Measurements from ENCODE around the gene CR2.
"Not testable (repeated sequence)": the region's sequence is repeated elsewhere in the genome, so short reads cannot be mapped to it uniquely, and the experiment has no call there.

CR2 gene

GRCh38 chr1:207453710-207454045 is 450 bp upstream of the CR2 start:
- DNase-seq = no peak

DNA sequence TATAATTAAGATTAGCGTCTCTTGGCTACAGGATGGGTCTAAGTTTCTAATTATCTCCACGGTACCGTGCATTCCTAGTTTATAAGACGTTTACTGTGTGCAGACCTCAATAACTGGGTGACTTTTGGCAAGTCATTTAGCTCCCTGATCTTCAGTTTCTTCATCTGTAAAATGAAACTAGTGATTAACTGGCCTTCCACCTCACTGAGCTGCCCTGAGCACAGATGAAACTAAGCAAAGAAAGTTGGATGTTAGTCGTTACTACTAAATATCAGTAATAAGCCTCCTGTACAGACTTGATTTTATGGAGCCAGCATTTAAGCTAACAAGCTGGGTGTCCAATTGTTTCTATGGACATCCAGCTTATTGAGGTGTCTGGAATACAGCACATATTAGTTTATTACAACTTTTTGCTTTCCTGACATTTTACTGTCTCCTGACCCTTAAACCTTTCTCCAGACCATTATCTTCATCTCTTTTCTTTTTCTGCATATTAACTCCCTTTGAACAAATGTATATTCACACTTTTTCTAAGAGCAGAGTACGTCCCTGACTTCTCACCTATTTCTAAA is 1.1 kb downstream of the CR2 start:
- DNase-seq = no peak

GRCh38 chr1:207458414-207458813 is 4.3 kb downstream of the CR2 start:
- no peak for DNase-seq

GRCh38 chr1:207459008-207459407 is 4.9 kb downstream of the CR2 start:
- peak; percentile 47 to 60 for DNase-seq

DNA sequence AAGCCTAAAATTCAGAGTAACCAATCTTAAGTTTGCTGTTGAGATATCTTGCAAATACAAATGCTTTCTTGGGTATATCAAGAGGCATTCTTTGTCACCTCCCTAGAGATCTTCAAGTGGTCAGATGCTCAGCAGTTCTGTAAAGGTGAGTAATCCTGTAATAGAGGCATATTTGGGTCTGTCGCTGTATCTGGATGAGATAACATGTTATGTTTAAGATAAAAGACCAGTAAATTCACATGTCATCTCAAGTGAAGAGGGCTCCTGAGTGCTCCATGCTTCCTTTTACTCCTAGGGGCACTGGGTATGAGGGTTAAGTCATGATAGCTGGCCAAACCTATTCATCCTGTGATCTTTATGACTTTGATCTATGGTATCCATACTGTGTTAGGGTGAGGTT is 7.5 kb downstream of the CR2 start:
- no peak for DNase-seq

GRCh38 chr1:207462535-207462934 is 8.4 kb downstream of the CR2 start:
- no peak for DNase-seq

GRCh38 chr1:207463021-207463420 is 8.9 kb downstream of the CR2 start:
- no peak for DNase-seq

DNA sequence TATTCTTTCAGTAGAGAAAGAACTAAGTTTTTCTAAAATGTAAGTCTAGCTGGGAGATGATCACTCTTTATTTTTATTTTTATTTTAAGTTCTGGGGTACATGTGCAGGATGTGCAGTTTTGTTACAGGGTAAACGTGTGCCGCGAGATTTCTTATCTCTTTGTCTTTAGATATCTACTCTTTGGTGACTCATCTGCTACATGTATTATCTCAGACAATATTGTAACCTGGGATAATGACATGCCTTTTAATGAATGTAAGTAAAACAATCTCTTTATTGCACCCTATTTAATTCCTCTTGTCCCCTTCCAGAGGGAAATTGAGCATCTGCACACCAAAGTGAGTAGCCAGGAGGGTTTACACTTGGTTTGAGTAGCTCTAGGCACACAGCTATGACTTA is 9.4 kb downstream of the CR2 start:
- no peak for DNase-seq

- DNase-seq = peak; percentile 20 to 24
These were observed 16.8 kb downstream of the CR2 start for GRCh38 chr1:207470927-207471326.

DNA sequence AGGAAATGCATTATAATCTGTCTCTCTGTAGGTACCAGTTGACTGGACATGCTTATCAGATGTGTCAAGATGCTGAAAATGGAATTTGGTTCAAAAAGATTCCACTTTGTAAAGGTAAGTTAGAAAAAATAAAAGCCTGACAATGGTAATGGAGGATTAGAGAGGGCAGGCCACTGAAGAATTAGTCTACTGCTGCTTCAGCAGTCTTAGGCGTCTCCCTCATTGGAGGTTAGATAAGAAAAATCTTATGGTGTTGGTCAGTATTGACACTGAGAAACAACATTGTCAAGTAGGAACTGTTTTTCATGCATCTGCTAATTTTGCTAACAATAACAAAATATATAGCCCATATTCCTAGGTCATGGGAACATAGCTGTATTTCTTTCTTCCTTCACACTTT is 20.1 kb downstream of the CR2 start:
- no peak for DNase-seq

GRCh38 chr1:207486198-207486597 is 32.1 kb downstream of the CR2 start:
- no peak for DNase-seq

- no peak for DNase-seq
These were observed 33.5 kb downstream of the CR2 start for GRCh38 chr1:207487636-207488035.

GRCh38 chr1:207493212-207493611 is 39.1 kb downstream of the CR2 start:
- no peak for DNase-seq

- DNase-seq = no peak
These were observed 40.0 kb downstream of the CR2 start for GRCh38 chr1:207494171-207494570.

GRCh38 chr1:207495281-207495680 is 41.2 kb downstream of the CR2 start:
- not testable (repeated sequence) for DNase-seq

GRCh38 chr1:207495801-207496792 is 42.0 kb downstream of the CR2 start, which contains the start of gene CR1:
TSS of gene CR1 (plus strand) at chr1:207496157. CDS start at chr1:207496268, 111 bp downstream.
- DNase-seq = peak; percentile 25 to 50

DNA sequence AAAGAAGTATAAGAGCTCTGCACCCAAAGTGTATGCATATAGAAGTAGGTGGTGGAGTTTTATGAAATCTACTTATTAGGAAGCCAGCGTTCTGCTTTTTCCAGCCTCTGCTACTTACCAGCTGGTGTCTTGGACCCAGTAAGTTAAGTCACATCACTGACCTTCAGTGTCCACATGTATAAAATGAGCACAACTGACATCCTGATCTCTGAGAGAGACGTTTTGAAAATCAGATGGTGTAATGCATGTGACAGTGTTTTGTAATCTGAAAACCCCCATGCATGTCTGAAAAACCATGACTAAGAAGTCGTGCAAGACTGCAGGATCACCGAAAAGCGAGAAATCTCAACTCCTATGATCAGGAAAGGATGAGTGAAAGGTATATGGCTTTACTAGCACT is 43.8 kb downstream of the CR2 start:
- DNase-seq = no peak

GRCh38 chr1:207499573-207499972 is 45.4 kb downstream of the CR2 start:
- DNase-seq = peak; percentile 69 to 71

- no peak for DNase-seq
These were observed 46.2 kb downstream of the CR2 start for GRCh38 chr1:207500306-207500705.

GRCh38 chr1:207501071-207501470 is 46.9 kb downstream of the CR2 start:
- DNase-seq = no peak

- DNase-seq = no peak
These were observed 48.6 kb downstream of the CR2 start for GRCh38 chr1:207502726-207503125.

- no peak for DNase-seq
These were observed 49.8 kb downstream of the CR2 start for GRCh38 chr1:207503950-207504349.

DNA sequence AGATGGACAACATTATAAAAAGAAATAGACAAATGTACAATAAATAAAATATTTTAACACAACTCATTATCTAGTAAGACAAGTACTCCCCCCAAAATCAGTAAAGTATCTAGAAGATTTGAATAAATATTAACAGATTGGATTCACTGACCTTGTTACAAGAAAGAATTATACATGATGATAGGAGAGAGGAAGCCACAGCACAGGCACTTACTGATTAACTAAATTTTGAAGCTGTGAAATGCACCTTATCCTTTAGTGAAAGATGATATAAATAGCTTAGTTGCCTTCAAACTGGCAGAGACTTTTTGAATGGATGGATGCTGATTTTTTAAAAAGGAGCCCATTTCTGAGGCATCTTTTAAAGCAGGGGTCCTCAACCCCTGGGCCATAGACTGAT is 50.3 kb downstream of the CR2 start:
- no peak for DNase-seq

DNA sequence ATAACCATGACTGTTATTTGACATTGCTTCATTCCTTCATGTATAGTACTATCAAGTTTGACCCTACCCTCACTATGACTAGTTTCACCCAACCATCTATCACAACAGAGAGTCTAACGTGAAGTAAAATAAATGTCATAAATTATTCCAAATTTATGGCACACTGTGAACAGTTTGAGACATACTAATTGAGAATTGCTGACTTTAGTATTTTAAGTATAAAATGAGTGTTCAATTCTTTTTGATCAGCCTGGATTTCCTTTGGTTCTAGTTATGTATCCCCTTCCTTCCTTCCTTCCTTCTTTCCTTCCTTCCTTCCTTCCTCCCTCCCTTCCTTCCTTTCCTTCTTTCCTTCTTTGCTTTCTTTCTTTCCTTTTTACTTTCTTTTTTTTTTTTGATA is 56.3 kb downstream of the CR2 start:
- no peak for DNase-seq

All from CD4-positive, alpha-beta T cell treated with Interleukin-1 beta for 1 hour (primary cell).